Ishikawa (cell line): ENCODE data around the gene DROSHA.

ENCODE experiments used
- CEBPB ChIP-seq: IDR thresholded peaks from 2 replicates; pipeline ENCODE4 v1.6.1; 2012
- CREB1 ChIP-seq: IDR thresholded peaks from 2 replicates; pipeline ENCODE4 v1.6.1; 2012; ENCODE audit warnings: low read depth
- EGR1 ChIP-seq: IDR thresholded peaks from 2 replicates; pipeline ENCODE4 v1.6.1; 2012
- EP300 ChIP-seq: IDR thresholded peaks from 2 replicates; pipeline ENCODE4 v1.6.1; 2012; ENCODE audit warnings: borderline replicate concordance
- FOXM1 ChIP-seq: IDR thresholded peaks from 2 replicates; pipeline ENCODE4 v1.6.1; 2012; ENCODE audit warnings: low read depth, borderline replicate concordance
- MAX ChIP-seq: IDR thresholded peaks from 2 replicates; pipeline ENCODE4 v1.6.1; 2012
- NFIC ChIP-seq: IDR thresholded peaks from 2 replicates; pipeline ENCODE4 v1.6.1; 2012
- RAD21 ChIP-seq: IDR thresholded peaks from 2 replicates; pipeline ENCODE4 v1.6.1; 2012; ENCODE audit warnings: low read depth
- REST ChIP-seq: IDR thresholded peaks from 2 replicates; pipeline ENCODE4 v1.6.1; 2012; ENCODE audit warnings: low read depth, mild to moderate bottlenecking
- TAF1 ChIP-seq: IDR thresholded peaks from 2 replicates; pipeline ENCODE4 v1.6.1; 2012; ENCODE audit warnings: low read depth, mild to moderate bottlenecking
- TCF12 ChIP-seq: IDR thresholded peaks from 2 replicates; pipeline ENCODE4 v1.6.1; 2012; ENCODE audit warnings: low read depth
- TEAD4 ChIP-seq: IDR thresholded peaks from 2 replicates; pipeline ENCODE4 v1.6.1; 2012
- USF1 ChIP-seq: IDR thresholded peaks from 2 replicates; pipeline ENCODE4 v1.6.1; 2012
- YY1 ChIP-seq: IDR thresholded peaks from 2 replicates; pipeline ENCODE4 v1.6.1; 2012; ENCODE audit warnings: low read depth
- ZBTB7A ChIP-seq: IDR thresholded peaks from 2 replicates; pipeline ENCODE4 v1.6.1; 2012; ENCODE audit warnings: low read depth

DROSHA gene

GRCh38 chr5:31537349-31537748, 5.5 kb upstream of the DROSHA start:
- TF ChIP-seq RAD21, result no peak
- TF ChIP-seq TAF1, result no peak
- no peak for TF ChIP-seq NFIC
- TF ChIP-seq ZBTB7A, result no peak
- no peak for TF ChIP-seq CEBPB
- no peak for TF ChIP-seq FOXM1
- TF ChIP-seq CREB1, result no peak
- TF ChIP-seq REST, result no peak
- no peak for TF ChIP-seq USF1
- TF ChIP-seq MAX, result no peak
- TF ChIP-seq EGR1, result no peak
- TF ChIP-seq YY1, result no peak
- TF ChIP-seq EP300, result no peak
- TF ChIP-seq TEAD4, result no peak
- TF ChIP-seq TCF12, result no peak

GRCh38 chr5:31536873-31537272, 5.0 kb upstream of the DROSHA start:
- TF ChIP-seq TCF12 (no peak), MAX (no peak), TAF1 (no peak), EGR1 (no peak), EP300 (no peak), YY1 (no peak), CREB1 (no peak), FOXM1 (no peak), USF1 (no peak)

- TF ChIP-seq EGR1, result no peak
- no peak for TF ChIP-seq FOXM1
- no peak for TF ChIP-seq EP300
- TF ChIP-seq ZBTB7A, result no peak
- TF ChIP-seq CREB1, result no peak
- no peak for TF ChIP-seq NFIC
Measured at GRCh38 chr5:31534527-31535046, 2.7 kb upstream of the DROSHA start.

GRCh38 chr5:31531543-31531887, 378 bp downstream of the DROSHA start:
- TF ChIP-seq FOXM1 (no peak), TEAD4 (no peak), MAX (no peak), REST (no peak), EP300 (no peak), RAD21 (no peak)

GRCh38 chr5:31530541-31531265, 1.2 kb downstream of the DROSHA start:
- TF ChIP-seq ZBTB7A, result no peak
- no peak for TF ChIP-seq EGR1
- no peak for TF ChIP-seq CEBPB
- no peak for TF ChIP-seq TAF1
- TF ChIP-seq REST, result no peak
- TF ChIP-seq EP300, result no peak
- no peak for TF ChIP-seq TEAD4
- TF ChIP-seq MAX, result no peak
- TF ChIP-seq USF1, result no peak
- no peak for TF ChIP-seq FOXM1
- no peak for TF ChIP-seq NFIC
- no peak for TF ChIP-seq RAD21
- TF ChIP-seq TCF12, result no peak
- no peak for TF ChIP-seq YY1
- TF ChIP-seq CREB1, result no peak
